Measurements from ENCODE around the gene CHEK1.
"Not testable (repeated sequence)": the region's sequence is repeated elsewhere in the genome, so short reads cannot be mapped to it uniquely, and the experiment has no call there.

CHEK1 gene

GRCh38 chr11:125624756-125625213, at the start of gene CHEK1:
TSS of gene CHEK1 (plus strand) at chr11:125625163. CDS start at chr11:125626769, 1,606 bp downstream.
- DNase-seq (ENCODE audit: insufficient read length, low spot score) (no peak), FAIRE-seq (no peak)

GRCh38 chr11:125577181-125577580, 47.8 kb upstream of the CHEK1 start:
- not testable (repeated sequence) for DNase-seq (ENCODE audit: insufficient read length, low spot score); FAIRE-seq

GRCh38 chr11:125578783-125579182, 46.2 kb upstream of the CHEK1 start:
- FAIRE-seq (no peak), DNase-seq (ENCODE audit: insufficient read length, low spot score) (no peak)

- DNase-seq (ENCODE audit: insufficient read length, low spot score) (no peak), FAIRE-seq (no peak)
Observed at GRCh38 chr11:125579811-125580210, 45.2 kb upstream of the CHEK1 start.

- FAIRE-seq (no peak), DNase-seq (ENCODE audit: insufficient read length, low spot score) (no peak)
Observed at GRCh38 chr11:125583496-125583895, 41.5 kb upstream of the CHEK1 start.

- DNase-seq (ENCODE audit: insufficient read length, low spot score) (no peak), FAIRE-seq (no peak)
Observed at GRCh38 chr11:125585487-125585886, 39.5 kb upstream of the CHEK1 start.

GRCh38 chr11:125586623-125587022, 38.3 kb upstream of the CHEK1 start:
- no peak for DNase-seq (ENCODE audit: insufficient read length, low spot score)
- FAIRE-seq, result no peak

GRCh38 chr11:125587480-125587879, 37.5 kb upstream of the CHEK1 start:
- FAIRE-seq (no peak), DNase-seq (ENCODE audit: insufficient read length, low spot score) (no peak)

GRCh38 chr11:125588505-125588904, 36.5 kb upstream of the CHEK1 start:
- no peak for DNase-seq (ENCODE audit: insufficient read length, low spot score)
- no peak for FAIRE-seq

- DNase-seq (ENCODE audit: insufficient read length, low spot score) (no peak), FAIRE-seq (no peak)
Observed at GRCh38 chr11:125591649-125592304, 33.2 kb upstream of the CHEK1 start.

- FAIRE-seq (peak; percentile 55), DNase-seq (ENCODE audit: insufficient read length, low spot score) (peak; percentile 93)
Observed at GRCh38 chr11:125592305-125593113, 32.5 kb upstream of the CHEK1 start, which contains the start of gene STT3A. TSS of gene STT3A (plus strand) at chr11:125592852. CDS start at chr11:125595916, 3,064 bp downstream.

GRCh38 chr11:125593114-125593820, 31.7 kb upstream of the CHEK1 start:
- peak; percentile 27 for DNase-seq (ENCODE audit: insufficient read length, low spot score)
- no peak for FAIRE-seq

GRCh38 chr11:125594958-125595357, 30.0 kb upstream of the CHEK1 start:
- FAIRE-seq, result no peak
- no peak for DNase-seq (ENCODE audit: insufficient read length, low spot score)

GRCh38 chr11:125600663-125601062, 24.3 kb upstream of the CHEK1 start:
- no peak for DNase-seq (ENCODE audit: insufficient read length, low spot score)
- FAIRE-seq, result no peak

- no peak for FAIRE-seq
- no peak for DNase-seq (ENCODE audit: insufficient read length, low spot score)
Observed at GRCh38 chr11:125603207-125603606, 21.8 kb upstream of the CHEK1 start.

- DNase-seq (ENCODE audit: insufficient read length, low spot score) (no peak), FAIRE-seq (no peak)
Observed at GRCh38 chr11:125605417-125605816, 19.5 kb upstream of the CHEK1 start.

GRCh38 chr11:125609545-125609944, 15.4 kb upstream of the CHEK1 start:
- no peak for FAIRE-seq
- DNase-seq (ENCODE audit: insufficient read length, low spot score), result no peak

GRCh38 chr11:125618383-125618782, 6.6 kb upstream of the CHEK1 start:
- no peak for FAIRE-seq
- DNase-seq (ENCODE audit: insufficient read length, low spot score), result no peak

- no peak for FAIRE-seq
- peak; percentile 18 for DNase-seq (ENCODE audit: insufficient read length, low spot score)
Observed at GRCh38 chr11:125621995-125622394, 3.0 kb upstream of the CHEK1 start.

GRCh38 chr11:125623064-125623463, 1.9 kb upstream of the CHEK1 start:
- DNase-seq (ENCODE audit: insufficient read length, low spot score), result no peak
- no peak for FAIRE-seq

- no peak for DNase-seq (ENCODE audit: insufficient read length, low spot score)
- no peak for FAIRE-seq
Observed at GRCh38 chr11:125625225-125625629, 264 bp downstream of the CHEK1 start.
